Peyer's patch (tissue), 4 donors: Measurements from ENCODE around the gene EN2. TPM values are rescaled to one million over a fixed set of nuclear protein-coding genes. Genes with fewer than 3 reads are reported as not detected.
A peak's percentile ranks its signal among the peaks of the same experiment; 100 is the strongest.

Source experiments
- DNase-seq, 3 donors: peaks; one replicate each; pipeline ENCODE4 v3.0.0-alpha.2; 2017 to 2019
- H3K27ac ChIP-seq, 4 donors: fragments of 200-600 bp; sonication (generic); one replicate each; pipeline ENCODE4 v1.5.1; 2016 to 2019
- H3K27me3 ChIP-seq, 2 donors: fragments of 200-600 bp; sonication (generic); one replicate each; pipeline ENCODE4 v1.5.1; 2019
- H3K36me3 ChIP-seq, 3 donors: fragments of 200-600 bp; sonication (generic); one replicate each; pipeline ENCODE4 v1.5.1; 2016 to 2019
- H3K4me1 ChIP-seq, 4 donors: fragments of 200-600 bp; sonication (generic); one replicate each; pipeline ENCODE4 v1.5.1; 2016 to 2019
- H3K4me3 ChIP-seq, 4 donors: fragments of 200-600 bp; sonication (generic); 1 replicate in 3 of 4; 2 replicates in 1 of 4; pipeline ENCODE4 v1.5.1; 2016 to 2019; ENCODE audit warnings: mild to moderate bottlenecking in 1 of 4
- H3K9me3 ChIP-seq, 4 donors: fragments of 200-600 bp; sonication (generic); one replicate each; pipeline ENCODE4 v1.5.1; 2016 to 2019; ENCODE audit warnings: mild to moderate bottlenecking in 1 of 4
- POLR2A ChIP-seq, 2 donors: fragments of 450-650 bp; IDR thresholded peaks; one replicate each; pipeline ENCODE4 v1.5.1; 2017; ENCODE audit warnings: antibody characterized with exemption in 2 of 2, mild to moderate bottlenecking in 2 of 2, moderate library complexity in 2 of 2
- total RNA-seq, 4 donors: library from RNA; depleted of rRNA; stranded (reverse); fragments of >200 nt; gene quantifications; one replicate each; pipeline ENCODE4 v1.1.0, GENCODE V29; 2016
- TF ChIP-seq, protein P1 (sequence below), 6 experiments: fragments of 450-650 bp in 4 of 6; fragments of 200-600 bp in 2 of 6; sonication (generic) in 1 of 6; IDR thresholded peaks; one replicate each; pipeline ENCODE4 v1.5.1; 2017 to 2019; ENCODE audit warnings: antibody characterized with exemption in 6 of 6, mild to moderate bottlenecking in 3 of 6, moderate library complexity in 1 of 6

Gene EN2
- total RNA-seq, 4 donors from 2014 or later: not detected

DNA sequence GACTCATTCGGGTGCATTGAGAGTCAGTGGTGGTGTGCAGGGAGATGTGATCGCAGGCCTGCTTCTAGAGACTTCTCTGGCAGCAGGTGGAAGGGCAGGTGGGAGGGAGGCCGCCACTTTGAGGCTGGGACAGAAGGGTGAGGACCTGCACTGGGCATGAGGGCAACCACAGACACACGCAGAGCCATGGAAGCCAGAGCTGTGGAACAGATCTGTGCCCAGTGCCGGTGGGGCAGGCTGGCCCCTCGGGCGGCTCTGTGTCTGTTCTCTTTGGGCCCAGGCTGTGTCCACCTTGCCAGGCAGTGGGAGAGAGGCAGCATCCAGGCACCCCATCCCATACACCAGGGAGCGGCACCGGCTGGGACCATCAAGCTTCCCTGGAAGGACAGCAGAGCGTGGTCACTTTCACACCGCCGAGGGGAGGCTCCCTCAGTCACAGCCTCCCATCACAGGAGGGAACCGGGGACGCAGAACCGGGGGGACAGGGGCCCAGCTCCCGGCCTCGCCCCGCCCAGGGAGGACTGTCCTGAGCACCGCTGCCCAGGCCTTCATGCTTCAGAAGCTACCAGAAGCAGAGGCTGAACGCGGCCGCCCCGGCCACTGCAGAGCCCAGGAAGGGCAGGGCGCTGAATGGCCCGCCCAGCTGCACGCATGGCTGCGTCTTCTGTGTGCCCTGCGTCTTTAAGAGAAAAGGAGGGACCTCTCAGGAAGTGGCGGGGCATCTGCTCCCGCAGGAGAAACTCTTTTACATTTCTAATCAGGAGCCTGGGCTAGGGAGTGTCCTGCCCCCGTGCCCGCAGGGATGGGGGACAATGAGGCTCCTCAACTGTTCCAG is 32.1 kb downstream of the EN2 start:
- peak overlapping the region in 2 of 4 donors; percentile 17 to 60 for H3K27ac ChIP-seq
- H3K9me3 ChIP-seq: no peaks in the 10 kb centered on the region
- peak overlapping the region; percentile 29 to 53 (median 46) for H3K4me3 ChIP-seq
- DNase-seq: peak in 1 of 3 donors; percentile 64
- H3K27me3 ChIP-seq: no peaks in the 10 kb centered on the region
- no peaks in the 10 kb centered on the region for H3K36me3 ChIP-seq
- TF ChIP-seq POLR2A (IDR thresholded peaks at IDR 0.05): no peak
- TF ChIP-seq, protein P1, sequence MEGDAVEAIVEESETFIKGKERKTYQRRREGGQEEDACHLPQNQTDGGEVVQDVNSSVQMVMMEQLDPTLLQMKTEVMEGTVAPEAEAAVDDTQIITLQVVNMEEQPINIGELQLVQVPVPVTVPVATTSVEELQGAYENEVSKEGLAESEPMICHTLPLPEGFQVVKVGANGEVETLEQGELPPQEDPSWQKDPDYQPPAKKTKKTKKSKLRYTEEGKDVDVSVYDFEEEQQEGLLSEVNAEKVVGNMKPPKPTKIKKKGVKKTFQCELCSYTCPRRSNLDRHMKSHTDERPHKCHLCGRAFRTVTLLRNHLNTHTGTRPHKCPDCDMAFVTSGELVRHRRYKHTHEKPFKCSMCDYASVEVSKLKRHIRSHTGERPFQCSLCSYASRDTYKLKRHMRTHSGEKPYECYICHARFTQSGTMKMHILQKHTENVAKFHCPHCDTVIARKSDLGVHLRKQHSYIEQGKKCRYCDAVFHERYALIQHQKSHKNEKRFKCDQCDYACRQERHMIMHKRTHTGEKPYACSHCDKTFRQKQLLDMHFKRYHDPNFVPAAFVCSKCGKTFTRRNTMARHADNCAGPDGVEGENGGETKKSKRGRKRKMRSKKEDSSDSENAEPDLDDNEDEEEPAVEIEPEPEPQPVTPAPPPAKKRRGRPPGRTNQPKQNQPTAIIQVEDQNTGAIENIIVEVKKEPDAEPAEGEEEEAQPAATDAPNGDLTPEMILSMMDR (IDR thresholded peaks at IDR 0.05): no peak
- H3K4me1 ChIP-seq: peaks cover 0 to 12% (median 0%) of the 10 kb centered on the region in 4 donors

DNA sequence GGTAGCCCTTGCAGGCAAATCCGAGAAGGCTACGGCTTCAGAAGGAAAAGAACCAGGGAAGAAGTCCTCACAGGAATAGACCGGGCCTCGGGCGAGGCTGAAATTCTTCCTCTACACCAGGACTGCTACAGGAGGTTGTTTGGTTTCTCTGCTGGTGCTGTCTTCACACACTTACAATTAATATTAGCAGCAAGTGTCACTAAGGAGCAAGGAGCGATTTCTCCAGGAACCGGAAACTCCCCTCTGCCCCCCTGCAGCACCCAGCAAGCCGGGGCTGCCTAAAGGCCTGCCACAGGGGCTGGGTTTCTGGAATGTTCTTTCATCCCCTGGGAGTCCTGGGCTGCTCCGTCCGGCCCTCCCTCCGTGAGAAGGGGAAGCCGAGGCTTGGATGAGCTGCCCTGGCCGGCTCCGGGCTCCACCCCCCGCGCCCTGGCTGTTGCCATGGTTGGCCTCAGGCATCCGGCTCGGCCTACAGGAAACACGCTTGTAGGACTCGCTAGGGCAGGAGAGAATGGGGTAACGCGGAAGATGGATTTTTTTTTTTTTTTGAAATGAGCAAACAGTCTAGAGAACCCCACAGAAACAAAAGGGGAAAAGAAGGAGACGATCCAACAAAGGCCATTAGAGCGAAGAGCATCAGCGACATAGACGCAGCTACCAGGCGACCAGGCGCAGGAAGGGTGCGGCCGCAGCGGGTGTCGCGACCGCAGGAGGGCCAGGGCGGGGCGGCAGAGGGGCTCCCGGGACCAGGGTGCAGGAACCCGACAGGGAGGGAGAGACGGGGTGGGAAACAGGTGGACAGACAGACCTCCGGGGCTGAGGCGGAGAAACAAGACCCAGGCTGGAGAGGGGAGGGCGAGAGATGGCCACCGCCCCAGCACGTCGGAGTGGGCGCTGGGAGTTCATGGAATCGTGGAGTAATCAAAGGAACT is 33.0 kb downstream of the EN2 start:
- no peaks in the 10 kb centered on the region for H3K27me3 ChIP-seq
- DNase-seq: peak in 2 of 3 donors; percentile 64 to 68
- no peaks in the 10 kb centered on the region for H3K9me3 ChIP-seq
- H3K36me3 ChIP-seq: no peaks in the 10 kb centered on the region
- H3K4me1 ChIP-seq: peaks cover 0 to 12% (median 0%) of the 10 kb centered on the region in 4 donors
- H3K4me3 ChIP-seq: peak overlapping the region; percentile 29 to 53 (median 46)
- H3K27ac ChIP-seq: peak overlapping the region in 2 of 4 donors; percentile 17 to 60
- no peak for TF ChIP-seq POLR2A (IDR thresholded peaks at IDR 0.05)
- TF ChIP-seq, protein P1 (IDR thresholded peaks at IDR 0.05): no peak

DNA sequence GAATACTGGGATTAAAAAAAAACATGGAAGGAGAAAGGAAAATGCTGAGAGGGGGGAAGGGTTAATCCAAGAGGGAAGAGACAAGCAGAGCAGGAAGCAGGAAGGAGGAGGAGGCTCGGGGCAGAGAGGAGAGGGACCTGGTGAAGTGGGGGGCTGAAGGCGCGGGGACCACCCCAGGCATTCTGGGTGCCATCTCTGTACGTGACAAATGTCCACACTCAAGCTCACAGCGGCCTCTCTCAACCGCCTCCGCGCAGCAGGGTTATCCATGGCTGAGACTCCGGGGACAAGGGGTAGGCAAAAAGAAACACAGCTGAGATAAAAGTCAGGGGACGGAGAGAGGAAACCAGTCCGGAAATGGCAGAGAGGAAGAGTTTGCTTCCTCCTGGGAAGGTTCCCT is 33.9 kb downstream of the EN2 start:
- DNase-seq: no peak
- Histone ChIP-seq H3K4me3 (no peak overlapping the region), H3K27me3 (no peaks in the 10 kb centered on the region), H3K36me3 (no peaks in the 10 kb centered on the region), H3K27ac (no peak overlapping the region), H3K9me3 (no peaks in the 10 kb centered on the region), H3K4me1 (peaks cover 0 to 12% (median 0%) of the 10 kb centered on the region in 4 donors)
- no peak for TF ChIP-seq POLR2A (IDR thresholded peaks at IDR 0.05)
- TF ChIP-seq, protein P1 (IDR thresholded peaks at IDR 0.05): no peak

DNA sequence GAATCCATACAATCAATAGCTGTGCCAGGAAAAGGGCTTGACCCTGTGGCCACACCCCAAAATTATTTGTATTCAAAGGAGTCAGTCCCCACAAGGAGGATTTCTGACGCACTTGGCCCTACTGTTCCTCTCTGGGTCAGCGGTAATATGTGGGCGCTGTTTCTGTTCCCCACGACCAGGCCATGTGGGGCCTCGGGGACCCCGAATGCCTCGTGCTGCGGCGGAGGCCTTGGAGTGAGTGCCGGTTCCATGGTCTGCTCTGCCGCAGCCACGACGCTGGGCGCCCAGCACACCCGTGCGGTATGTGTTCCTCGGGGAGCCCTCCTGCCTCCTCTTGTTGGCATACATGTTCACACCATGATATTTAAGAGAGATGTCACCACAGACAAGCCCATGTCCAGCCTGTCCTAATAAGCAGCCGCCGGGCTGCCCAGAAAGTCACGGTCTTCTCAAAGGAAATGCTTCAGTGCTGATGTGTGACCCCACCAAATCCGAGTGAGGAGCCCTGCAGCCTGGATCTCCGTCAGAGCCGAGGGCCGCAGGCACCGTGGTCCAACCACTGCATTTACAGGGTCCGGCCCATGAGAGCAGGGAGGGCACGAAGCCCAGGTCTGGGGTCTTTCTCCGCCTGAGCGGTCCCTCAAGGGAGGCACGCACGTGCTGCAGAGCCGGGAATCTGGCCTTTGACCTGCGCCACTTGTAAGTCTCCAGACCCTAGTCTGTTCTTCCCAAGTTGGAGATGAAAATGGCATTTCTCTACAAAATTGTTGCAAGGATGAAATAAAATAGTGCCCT is 36.0 kb downstream of the EN2 start:
- Histone ChIP-seq H3K4me3 (no peak overlapping the region), H3K27me3 (peaks cover 0 to 3% of the 10 kb centered on the region in 2 donors), H3K9me3 (no peaks in the 10 kb centered on the region), H3K27ac (no peak overlapping the region), H3K36me3 (no peaks in the 10 kb centered on the region), H3K4me1 (peaks cover 0 to 12% (median 0%) of the 10 kb centered on the region in 4 donors)
- no peak for TF ChIP-seq POLR2A (IDR thresholded peaks at IDR 0.05)
- TF ChIP-seq, protein P1 (IDR thresholded peaks at IDR 0.05): no peak
- no peak for DNase-seq

DNA sequence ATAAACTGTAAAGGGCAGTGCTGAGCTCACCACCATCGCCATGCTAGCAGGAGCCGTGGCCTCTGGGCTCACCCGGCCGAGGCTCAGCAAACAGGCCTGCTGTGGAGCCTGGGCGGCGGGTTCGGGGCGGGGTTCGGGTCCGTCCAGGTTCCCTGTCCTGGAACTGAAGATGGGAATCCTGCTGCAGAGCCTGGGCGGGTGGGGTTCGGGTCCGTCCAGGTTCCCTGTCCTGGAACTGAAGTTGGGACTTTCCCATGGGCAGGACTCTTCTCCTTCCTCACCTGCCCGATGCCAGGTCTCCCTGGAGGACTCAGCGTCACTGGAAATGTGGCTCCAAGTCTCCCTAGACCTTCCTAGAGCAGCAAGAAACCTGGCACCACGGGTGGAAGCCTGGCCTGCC is 36.6 kb downstream of the EN2 start:
- Histone ChIP-seq H3K9me3 (no peaks in the 10 kb centered on the region), H3K27me3 (peaks cover 0 to 3% of the 10 kb centered on the region in 2 donors)

More for the DNA sequence above, 36.6 kb downstream of the EN2 start:
- no peak for DNase-seq
- H3K4me1 ChIP-seq: peaks cover 0 to 12% (median 0%) of the 10 kb centered on the region in 4 donors
- H3K36me3 ChIP-seq: no peaks in the 10 kb centered on the region
- no peak overlapping the region for H3K27ac ChIP-seq
- TF ChIP-seq, protein P1 (IDR thresholded peaks at IDR 0.05): no peak
- TF ChIP-seq POLR2A (IDR thresholded peaks at IDR 0.05): no peak
- no peak overlapping the region for H3K4me3 ChIP-seq
